Measurements from ENCODE around the gene GSDME.

- TF ChIP-seq, protein P1, sequence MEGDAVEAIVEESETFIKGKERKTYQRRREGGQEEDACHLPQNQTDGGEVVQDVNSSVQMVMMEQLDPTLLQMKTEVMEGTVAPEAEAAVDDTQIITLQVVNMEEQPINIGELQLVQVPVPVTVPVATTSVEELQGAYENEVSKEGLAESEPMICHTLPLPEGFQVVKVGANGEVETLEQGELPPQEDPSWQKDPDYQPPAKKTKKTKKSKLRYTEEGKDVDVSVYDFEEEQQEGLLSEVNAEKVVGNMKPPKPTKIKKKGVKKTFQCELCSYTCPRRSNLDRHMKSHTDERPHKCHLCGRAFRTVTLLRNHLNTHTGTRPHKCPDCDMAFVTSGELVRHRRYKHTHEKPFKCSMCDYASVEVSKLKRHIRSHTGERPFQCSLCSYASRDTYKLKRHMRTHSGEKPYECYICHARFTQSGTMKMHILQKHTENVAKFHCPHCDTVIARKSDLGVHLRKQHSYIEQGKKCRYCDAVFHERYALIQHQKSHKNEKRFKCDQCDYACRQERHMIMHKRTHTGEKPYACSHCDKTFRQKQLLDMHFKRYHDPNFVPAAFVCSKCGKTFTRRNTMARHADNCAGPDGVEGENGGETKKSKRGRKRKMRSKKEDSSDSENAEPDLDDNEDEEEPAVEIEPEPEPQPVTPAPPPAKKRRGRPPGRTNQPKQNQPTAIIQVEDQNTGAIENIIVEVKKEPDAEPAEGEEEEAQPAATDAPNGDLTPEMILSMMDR (IDR thresholded peaks at IDR 0.05; ENCODE audit: poor library complexity): no peak
- TF ChIP-seq EZH2 (IDR thresholded peaks at IDR 0.05; ENCODE audit: borderline replicate concordance): no peak
- TF ChIP-seq EZH2phosphoT487 (IDR thresholded peaks at IDR 0.05; ENCODE audit: low read depth, severe bottlenecking, unreplicated experiment): no peak
Measured at GRCh38 chr7:24748521-24748920, 8.7 kb downstream of the GSDME start.
